Measurements from ENCODE around the gene GABRB2.

DNA sequence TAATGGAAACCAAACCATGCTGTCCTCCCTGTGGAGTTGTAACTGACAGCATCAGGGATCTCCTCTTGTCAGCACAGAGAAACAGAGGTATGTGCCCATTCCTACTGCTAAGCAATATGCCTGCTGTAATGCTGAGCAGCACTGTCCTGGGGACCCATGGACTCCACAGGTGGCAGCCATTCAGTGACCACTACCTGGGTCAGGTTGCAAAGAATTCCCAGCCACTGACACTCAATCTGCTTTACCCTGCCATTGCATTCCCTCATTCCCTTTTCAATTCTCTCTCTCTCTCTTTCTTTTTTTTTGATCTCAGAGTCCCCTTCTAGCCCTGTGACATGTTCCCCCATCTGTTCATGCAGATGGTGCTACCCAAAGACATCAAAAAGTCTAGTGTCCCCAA, 104.1 kb downstream of the GABRB2 start:
- TF ChIP-seq POLR2A (IDR thresholded peaks at IDR 0.05; ENCODE audit: low read depth, low read length) (no peak), PAX5 (IDR thresholded peaks at IDR 0.05; ENCODE audit: insufficient read depth, low read length, severe bottlenecking) (no peak)
